Neutrophil (primary cell): ENCODE results near the gene INO80C.

Experiments
- H3K27ac ChIP-seq: fragments of 200-600 bp; sonication (generic); 2 replicates; pipeline ENCODE4 v1.5.1; 2016; ENCODE audit warnings: mild to moderate bottlenecking, moderate library complexity
- H3K27me3 ChIP-seq: fragments of 200-600 bp; sonication (generic); 2 replicates; pipeline ENCODE4 v1.6.0; 2016; ENCODE audit warnings: mild to moderate bottlenecking
- H3K36me3 ChIP-seq: fragments of 200-600 bp; sonication (generic); 2 replicates; pipeline ENCODE4 v1.5.1; 2017
- H3K4me1 ChIP-seq, 2 experiments: fragments of 200-600 bp in 1 of 2; sonication (generic) in 1 of 2; 1 replicate in 1 of 2; 2 replicates in 1 of 2; pipeline versions ENCODE4 v1.5.1 to v1.6.1; 2013 to 2016; ENCODE audit warnings: low read depth in 1 of 2, low read length in 1 of 2, mild to moderate bottlenecking in 1 of 2, moderate library complexity in 1 of 2; ENCODE audit not compliant: control insufficient read depth in 1 of 2, insufficient read depth in 1 of 2
- H3K4me3 ChIP-seq, 2 experiments: fragments of 200-600 bp in 1 of 2; sonication (generic) in 1 of 2; 1 replicate in 1 of 2; 2 replicates in 1 of 2; pipeline ENCODE4 v1.5.1; 2013 to 2016; ENCODE audit warnings: low read depth in 1 of 2, low read length in 1 of 2, mild to moderate bottlenecking in 1 of 2, moderate library complexity in 1 of 2
- H3K9me3 ChIP-seq: fragments of 200-600 bp; sonication (generic); 2 replicates; pipeline ENCODE4 v1.5.1; 2016
- TF ChIP-seq, protein P1 (sequence below): fragments of 200-600 bp; sonication (generic); IDR thresholded peaks from 2 replicates; pipeline ENCODE4 v1.5.1; 2016; ENCODE audit warnings: antibody characterized with exemption

INO80C gene

DNA sequence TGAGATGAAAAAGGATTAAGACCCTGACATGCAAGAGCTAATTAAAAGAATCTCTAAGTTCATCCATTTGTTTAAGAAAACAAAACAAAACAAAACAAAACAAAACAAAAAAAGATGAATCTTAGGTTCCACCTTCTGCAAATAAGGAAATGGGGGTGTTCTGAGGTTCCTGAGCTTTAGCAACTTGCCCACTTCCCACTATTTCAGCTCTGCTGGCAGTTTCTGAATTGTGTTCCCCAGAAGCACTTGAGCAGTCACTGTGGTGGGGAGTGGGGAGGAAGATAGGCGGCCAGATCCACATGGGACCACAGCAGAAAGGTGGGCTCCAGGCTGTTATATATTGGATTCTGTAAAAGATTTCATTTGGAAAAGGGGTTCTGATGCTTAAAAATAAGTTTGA is 20.3 kb downstream of the INO80C start:
- peak overlapping the region; percentile 33 to 34 for H3K4me3 ChIP-seq
- H3K4me1 ChIP-seq: peaks cover 37 to 47% of the 10 kb centered on the region in 2 experiments
- no peaks in the 10 kb centered on the region for H3K27me3 ChIP-seq
- no peaks in the 10 kb centered on the region for H3K9me3 ChIP-seq
- no peaks in the 10 kb centered on the region for H3K36me3 ChIP-seq
- TF ChIP-seq, protein P1, sequence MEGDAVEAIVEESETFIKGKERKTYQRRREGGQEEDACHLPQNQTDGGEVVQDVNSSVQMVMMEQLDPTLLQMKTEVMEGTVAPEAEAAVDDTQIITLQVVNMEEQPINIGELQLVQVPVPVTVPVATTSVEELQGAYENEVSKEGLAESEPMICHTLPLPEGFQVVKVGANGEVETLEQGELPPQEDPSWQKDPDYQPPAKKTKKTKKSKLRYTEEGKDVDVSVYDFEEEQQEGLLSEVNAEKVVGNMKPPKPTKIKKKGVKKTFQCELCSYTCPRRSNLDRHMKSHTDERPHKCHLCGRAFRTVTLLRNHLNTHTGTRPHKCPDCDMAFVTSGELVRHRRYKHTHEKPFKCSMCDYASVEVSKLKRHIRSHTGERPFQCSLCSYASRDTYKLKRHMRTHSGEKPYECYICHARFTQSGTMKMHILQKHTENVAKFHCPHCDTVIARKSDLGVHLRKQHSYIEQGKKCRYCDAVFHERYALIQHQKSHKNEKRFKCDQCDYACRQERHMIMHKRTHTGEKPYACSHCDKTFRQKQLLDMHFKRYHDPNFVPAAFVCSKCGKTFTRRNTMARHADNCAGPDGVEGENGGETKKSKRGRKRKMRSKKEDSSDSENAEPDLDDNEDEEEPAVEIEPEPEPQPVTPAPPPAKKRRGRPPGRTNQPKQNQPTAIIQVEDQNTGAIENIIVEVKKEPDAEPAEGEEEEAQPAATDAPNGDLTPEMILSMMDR: no peak
- peak overlapping the region; percentile 85 for H3K27ac ChIP-seq

DNA sequence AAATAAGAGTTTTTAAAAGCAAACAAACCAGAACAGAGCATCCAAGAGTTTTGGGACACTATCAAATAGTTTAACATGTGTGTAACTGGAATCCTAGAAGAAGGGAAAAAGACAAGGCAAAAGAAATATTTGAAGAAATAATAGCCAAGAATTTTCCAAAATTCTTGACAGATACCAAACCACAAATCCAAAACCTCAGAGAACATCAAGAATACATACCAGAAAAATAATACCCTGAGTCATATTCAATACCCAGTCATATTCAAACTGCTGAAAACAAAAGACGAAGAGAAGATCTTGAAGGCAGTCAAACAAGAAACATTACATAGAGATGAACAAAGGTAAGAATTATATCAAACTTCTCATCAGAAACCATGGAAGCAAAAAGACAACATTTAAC is 22.9 kb downstream of the INO80C start:
- TF ChIP-seq, protein P1: no peak
- Histone ChIP-seq H3K36me3 (no peaks in the 10 kb centered on the region), H3K4me3 (no peak overlapping the region), H3K9me3 (no peaks in the 10 kb centered on the region), H3K27ac (no peak overlapping the region), H3K4me1 (peaks cover 31 to 35% of the 10 kb centered on the region in 2 experiments), H3K27me3 (no peaks in the 10 kb centered on the region)

DNA sequence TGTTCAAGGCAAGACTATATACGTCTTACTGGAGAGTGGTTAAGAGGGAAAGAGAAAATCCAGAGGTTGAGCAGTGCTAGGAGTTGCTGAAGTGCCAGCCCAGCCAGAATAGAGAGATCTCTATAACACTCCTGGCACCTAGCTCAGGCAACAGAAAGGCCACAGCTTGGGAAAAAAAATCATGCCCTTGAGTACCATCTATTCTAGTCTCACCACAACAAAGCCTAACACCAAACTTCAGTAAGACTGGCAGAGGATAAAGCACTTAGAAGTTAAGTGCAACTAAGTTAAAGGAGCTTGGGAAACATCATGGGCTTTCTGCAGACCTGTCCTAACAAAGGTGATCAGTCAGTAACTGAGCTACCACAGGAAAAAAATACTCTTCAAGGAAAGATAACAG is 24.2 kb downstream of the INO80C start:
- Histone ChIP-seq H3K4me1 (peaks cover 21 to 22% of the 10 kb centered on the region in 2 experiments), H3K27me3 (no peaks in the 10 kb centered on the region), H3K36me3 (no peaks in the 10 kb centered on the region), H3K27ac (no peak overlapping the region), H3K9me3 (no peaks in the 10 kb centered on the region), H3K4me3 (no peak overlapping the region)
- TF ChIP-seq, protein P1: no peak

DNA sequence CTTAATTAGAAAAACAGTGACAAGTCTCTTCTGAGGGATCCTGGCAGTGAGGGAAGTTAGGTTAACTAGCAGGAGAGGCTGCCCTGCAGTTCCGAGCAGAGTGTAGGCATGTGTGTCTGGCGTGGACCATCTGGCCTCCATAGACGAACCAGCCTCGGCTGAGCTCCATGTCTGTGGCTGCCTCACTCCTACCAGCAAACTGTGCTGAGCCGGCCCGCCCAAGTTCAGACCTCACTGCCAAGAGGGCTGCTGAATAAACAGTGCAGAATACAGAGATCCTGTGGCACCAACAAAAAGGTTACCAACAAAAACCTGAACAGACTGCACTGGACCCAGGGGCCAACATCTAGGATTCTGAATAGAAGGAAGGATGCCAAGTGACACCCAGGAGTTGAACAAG is 27.3 kb downstream of the INO80C start:
- Histone ChIP-seq H3K4me3 (no peak overlapping the region), H3K27me3 (no peaks in the 10 kb centered on the region), H3K27ac (no peak overlapping the region), H3K36me3 (no peaks in the 10 kb centered on the region), H3K9me3 (no peaks in the 10 kb centered on the region), H3K4me1 (peaks cover 11 to 16% of the 10 kb centered on the region in 2 experiments)
- TF ChIP-seq, protein P1: no peak

DNA sequence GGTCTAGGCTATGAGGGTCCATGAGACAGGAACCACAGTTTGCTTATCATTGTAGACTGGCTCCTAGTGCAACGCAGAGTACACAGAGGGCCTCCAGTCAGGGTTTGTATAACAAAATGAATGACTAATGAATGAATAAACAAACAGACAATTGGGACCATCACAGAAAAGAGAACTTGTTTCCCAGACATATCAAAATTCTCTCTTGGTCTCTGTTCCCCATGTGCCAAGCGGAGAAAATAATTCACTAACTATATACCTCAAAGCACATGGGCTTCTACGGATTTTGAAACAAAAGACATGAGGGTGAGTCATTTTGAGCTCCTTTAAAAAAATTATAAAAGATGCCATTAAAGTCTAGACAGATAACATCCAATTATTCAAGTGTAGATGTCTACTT is 28.0 kb downstream of the INO80C start:
- Histone ChIP-seq H3K9me3 (no peaks in the 10 kb centered on the region), H3K27ac (no peak overlapping the region)
- TF ChIP-seq, protein P1: no peak

DNA sequence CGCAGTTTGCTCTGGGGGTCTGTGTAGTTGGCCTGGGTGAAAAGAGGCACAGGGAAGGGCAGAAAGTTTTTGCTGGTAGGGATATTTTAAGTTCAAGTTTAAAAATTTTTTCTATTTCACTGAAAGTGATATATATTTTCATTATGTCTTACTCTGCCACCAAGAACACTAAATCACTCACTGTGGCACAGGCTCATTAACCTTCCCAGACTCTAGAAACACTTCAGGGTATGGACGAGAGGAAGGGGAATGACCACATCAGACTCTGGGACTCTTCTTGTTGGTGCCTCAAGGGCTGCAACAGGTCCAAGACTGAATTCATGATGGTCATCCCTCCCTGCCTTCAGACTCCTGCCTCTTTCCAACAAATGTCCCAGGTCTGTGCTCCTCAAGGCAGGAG is 29.0 kb downstream of the INO80C start:
- Histone ChIP-seq H3K9me3 (no peaks in the 10 kb centered on the region), H3K4me3 (no peak overlapping the region), H3K4me1 (peaks cover 18 to 29% of the 10 kb centered on the region in 2 experiments), H3K27ac (no peak overlapping the region), H3K36me3 (no peaks in the 10 kb centered on the region), H3K27me3 (no peaks in the 10 kb centered on the region)
- TF ChIP-seq, protein P1: no peak

More for the DNA sequence above, 28.0 kb downstream of the INO80C start:
- no peaks in the 10 kb centered on the region for H3K27me3 ChIP-seq
- no peaks in the 10 kb centered on the region for H3K36me3 ChIP-seq
- no peak overlapping the region for H3K4me3 ChIP-seq
- H3K4me1 ChIP-seq: peaks cover 15 to 22% of the 10 kb centered on the region in 2 experiments
